IPS-NIHi11 (cell line): ENCODE results near the gene IL7R.

Experiments used
- DNase-seq: peaks from one replicate; pipeline ENCODE4 v3.0.0; 2012; ENCODE audit warnings: mixed read lengths, low spot score

Gene IL7R

DNA sequence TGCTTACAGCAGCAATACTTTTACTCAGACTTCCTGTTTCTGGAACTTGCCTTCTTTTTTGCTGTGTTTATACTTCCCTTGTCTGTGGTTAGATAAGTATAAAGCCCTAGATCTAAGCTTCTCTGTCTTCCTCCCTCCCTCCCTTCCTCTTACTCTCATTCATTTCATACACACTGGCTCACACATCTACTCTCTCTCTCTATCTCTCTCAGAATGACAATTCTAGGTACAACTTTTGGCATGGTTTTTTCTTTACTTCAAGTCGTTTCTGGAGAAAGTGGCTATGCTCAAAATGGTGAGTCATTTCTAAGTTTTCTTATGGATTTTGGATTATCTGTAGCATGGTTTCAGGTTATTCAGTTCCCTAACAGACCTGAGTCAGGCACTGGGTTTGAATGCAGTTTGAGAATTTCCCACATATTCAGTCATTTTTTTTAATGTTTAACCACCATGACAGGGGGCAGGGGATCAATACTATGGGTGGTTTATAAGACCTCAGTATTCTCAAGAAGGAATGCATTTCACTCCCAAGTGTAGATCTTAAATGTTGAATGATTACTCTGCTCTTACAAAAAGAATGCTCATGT, at the start of gene IL7R:
TSS of gene IL7R (plus strand) at position 127 of the 587 bp plus-strand sequence. CDS start at position 214, 87 bp downstream.
- no peak for DNase-seq

- no peak for DNase-seq
These were observed 46.1 kb upstream of the IL7R start for GRCh38 chr5:35810601-35811000.

DNA sequence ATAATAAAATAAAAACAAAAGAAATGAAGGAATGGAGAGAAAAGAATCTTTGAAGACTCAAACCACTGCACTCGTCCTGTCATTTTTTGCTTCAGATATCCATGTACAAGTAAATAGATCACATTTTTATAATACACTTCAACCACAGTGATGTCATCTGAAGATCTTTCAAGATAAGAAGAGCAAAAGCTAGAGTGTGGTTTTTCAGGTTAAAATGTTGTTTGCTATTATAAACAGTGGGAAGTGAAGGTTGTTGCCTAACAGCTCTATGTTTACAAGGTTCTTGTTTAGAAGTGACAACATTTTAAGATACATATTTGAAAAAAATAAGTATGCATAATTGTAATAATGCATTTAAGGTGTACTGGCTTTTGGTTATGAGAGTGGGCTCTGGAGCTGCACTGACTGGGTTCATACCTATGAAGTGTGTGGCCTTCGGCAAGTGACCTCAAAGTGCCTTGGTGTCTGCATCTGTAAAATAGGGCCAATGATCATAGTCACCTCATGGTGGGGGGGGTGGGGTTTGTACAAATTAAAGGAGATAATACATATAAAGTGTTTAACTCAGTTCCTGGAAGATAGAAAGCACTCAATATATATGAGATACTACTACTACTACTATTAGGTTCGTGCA, 45.5 kb upstream of the IL7R start:
- no peak for DNase-seq

GRCh38 chr5:35813521-35813920, 43.2 kb upstream of the IL7R start:
- DNase-seq = no peak

GRCh38 chr5:35815089-35815936, 41.4 kb upstream of the IL7R start:
- peak; percentile 43 for DNase-seq

DNA sequence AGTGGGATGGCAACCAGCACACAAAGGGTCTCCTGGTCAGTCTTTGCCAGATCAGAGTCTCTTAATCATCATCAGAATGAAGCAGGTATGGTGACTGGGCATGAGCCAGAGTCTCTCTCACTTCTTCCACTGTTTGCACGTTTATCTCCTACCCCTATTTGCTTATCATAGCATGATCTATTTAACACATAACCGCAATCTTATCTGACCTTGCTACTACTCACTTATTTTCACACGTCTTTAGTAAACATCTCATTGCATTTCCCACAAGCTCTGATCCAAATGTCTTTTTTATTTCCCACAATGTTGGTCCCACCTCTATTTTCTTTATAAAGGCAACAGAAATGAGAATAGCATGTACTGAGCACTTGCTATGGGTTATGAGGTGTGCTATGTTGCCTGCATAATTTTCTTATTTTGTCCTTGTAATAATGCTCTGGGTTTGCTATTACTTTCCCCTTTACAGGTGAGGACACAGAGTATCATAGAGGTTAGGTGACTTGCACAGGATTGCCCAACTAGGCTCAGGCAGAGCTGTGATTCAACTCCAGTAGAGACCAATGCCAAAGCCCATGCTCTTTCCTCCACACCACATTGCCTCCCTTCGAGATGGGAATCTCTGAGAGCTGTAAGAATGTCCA, 39.7 kb upstream of the IL7R start:
- DNase-seq = no peak

- DNase-seq = no peak
These were observed 37.7 kb upstream of the IL7R start for GRCh38 chr5:35819026-35819425.

DNA sequence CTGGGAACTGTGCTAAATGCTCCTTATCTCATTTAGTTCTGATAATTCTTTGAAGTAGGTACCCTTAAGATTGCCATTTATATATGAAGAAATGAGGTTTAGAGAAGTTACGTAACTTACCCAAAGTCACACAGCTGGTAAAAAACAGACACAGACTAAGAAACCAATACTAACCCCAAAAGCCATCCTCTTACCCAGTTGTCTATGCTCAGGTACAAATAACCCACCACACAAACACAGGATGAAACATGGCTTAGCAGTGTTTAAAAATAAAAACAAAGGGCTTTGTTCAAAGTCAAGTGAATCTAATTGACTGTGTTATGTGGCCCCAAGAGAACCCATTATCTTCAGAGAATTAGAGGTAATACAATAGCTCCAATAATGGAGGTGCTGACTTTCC, 37.0 kb upstream of the IL7R start:
- no peak for DNase-seq

GRCh38 chr5:35820735-35821134, 36.0 kb upstream of the IL7R start:
- DNase-seq = no peak

GRCh38 chr5:35821513-35821912, 35.2 kb upstream of the IL7R start:
- DNase-seq = no peak

DNA sequence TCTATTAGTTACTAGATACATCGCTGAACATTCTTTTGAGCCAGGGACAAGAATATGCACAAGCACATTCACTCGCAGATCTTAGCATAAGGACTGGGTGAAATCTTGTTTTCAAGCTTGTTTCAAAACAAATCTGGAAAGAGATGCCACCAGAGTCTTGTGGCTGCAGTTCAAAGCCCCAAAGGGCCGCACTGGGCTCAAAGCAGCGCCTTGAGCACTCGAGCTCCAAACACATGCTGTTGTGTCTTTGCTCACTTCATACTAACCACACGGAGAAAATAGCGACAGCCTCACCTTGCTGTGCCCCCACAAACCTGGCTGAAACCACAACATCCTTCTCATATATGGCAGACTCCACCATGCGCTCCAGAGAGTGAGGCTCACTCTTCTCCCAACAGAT, 34.2 kb upstream of the IL7R start:
- no peak for DNase-seq

- DNase-seq = no peak
These were observed 33.2 kb upstream of the IL7R start for GRCh38 chr5:35823347-35824098.

DNA sequence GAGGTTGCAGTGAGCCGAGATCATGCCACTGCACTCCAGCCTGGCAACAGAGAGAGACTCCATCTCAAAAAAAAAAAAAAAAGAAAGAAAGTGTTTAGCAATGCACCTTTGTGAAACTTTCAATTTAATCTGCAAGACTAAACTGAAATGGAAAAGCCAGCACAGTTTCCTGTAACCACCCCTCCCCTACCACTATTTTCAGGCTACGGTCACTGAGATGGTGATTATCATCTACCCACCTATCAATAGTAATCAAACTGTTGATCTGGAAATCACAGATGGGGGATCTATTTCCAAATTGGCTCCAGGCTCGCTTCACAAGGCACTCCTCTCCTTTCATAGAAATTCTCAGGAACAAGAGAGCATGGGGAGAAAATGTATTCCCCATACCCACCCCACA, 30.6 kb upstream of the IL7R start:
- no peak for DNase-seq

- no peak for DNase-seq
These were observed 30.1 kb upstream of the IL7R start for GRCh38 chr5:35826554-35826953.

GRCh38 chr5:35828082-35828598, 28.6 kb upstream of the IL7R start:
- no peak for DNase-seq

DNA sequence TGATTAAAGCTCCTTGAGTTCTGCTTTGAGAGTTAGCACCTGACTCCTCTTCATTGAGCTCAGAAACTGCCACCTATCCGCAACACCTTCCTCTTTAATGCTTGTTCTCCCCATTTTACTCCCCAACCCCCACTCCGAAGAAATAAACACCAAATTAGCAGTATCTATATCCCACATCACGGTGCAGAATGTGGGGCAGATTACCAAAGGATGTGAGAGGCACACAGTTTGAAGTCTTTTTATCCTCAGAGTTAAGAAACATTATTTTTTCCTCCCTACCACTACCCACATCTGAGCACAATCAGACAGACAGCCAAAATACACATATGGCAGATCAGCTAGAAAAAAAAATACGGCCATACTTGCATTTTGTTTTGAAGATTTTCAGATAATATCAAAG, 26.1 kb upstream of the IL7R start:
- DNase-seq = no peak

- no peak for DNase-seq
These were observed 23.9 kb upstream of the IL7R start for GRCh38 chr5:35832762-35833161.

- no peak for DNase-seq
These were observed 23.5 kb upstream of the IL7R start for GRCh38 chr5:35833224-35833623.

DNA sequence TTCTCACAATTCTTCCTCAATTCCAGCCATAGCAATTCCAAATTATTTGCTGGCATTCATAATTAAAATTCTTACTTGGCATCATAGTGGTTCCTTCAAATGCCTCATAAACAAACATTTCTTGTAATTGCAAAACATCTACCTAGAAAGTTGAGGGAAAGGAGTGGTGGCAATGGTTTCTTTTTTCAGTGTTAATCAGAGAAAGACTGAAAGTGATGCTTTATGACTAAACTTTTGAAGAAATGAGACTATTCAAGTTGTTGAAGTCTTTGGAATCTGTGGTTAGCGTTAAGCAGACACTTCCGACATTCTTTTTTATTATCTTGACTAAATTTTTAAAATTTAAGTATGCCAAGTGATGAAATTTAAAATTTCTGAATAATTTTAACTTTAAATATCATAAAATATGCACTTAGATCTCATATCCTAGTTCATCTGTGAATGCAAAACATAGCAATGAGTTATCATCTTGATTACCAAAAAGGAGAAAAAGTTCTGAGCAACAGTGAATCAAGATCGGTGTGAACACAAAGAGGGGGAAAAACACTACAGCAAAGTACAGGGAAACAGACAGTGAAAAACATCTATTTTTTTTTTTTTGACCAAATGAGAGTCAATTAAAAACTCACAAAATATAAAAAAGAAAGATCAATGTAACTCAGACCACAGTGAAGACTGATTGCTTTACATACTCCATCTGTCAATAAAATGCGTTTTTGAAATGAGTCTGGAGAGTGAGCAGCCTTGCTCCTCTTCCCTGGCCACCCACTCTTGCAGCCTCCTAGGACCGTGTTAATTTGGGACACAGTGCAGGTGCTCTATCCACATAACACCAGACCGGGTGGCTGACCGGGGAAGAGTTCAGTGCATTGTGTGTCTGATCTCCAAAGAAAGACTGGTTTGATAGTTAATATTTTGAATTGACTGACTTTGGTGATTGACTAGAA, 20.6 kb upstream of the IL7R start:
- no peak for DNase-seq

GRCh38 chr5:35838370-35839042, 18.2 kb upstream of the IL7R start:
- no peak for DNase-seq
